HG03571 (cell line): ENCODE measurements around the gene PCDH9.

ENCODE experiments used
- ATAC-seq: cut with Tn5 transposase; IDR thresholded peaks from one replicate; pipeline ENCODE4 v1.9.1; 2021; ENCODE audit not compliant: unreplicated experiment

The PCDH9 gene

GRCh38 chr13:66508153-66508909 lies 721.8 kb downstream of the PCDH9 start:
- no peak for ATAC-seq

- ATAC-seq: no peak
Measured at GRCh38 chr13:66506979-66507378, 723.2 kb downstream of the PCDH9 start.

GRCh38 chr13:66506051-66506777 lies 723.9 kb downstream of the PCDH9 start:
- ATAC-seq: no peak

- ATAC-seq: no peak
Measured at GRCh38 chr13:66503890-66504289, 726.2 kb downstream of the PCDH9 start.

- no peak for ATAC-seq
Measured at GRCh38 chr13:66501181-66501580, 729.0 kb downstream of the PCDH9 start.

GRCh38 chr13:66492479-66492878 lies 737.7 kb downstream of the PCDH9 start:
- peak; percentile 50 for ATAC-seq

GRCh38 chr13:66491251-66491650 lies 738.9 kb downstream of the PCDH9 start:
- ATAC-seq: no peak

GRCh38 chr13:66489586-66489985 lies 740.5 kb downstream of the PCDH9 start:
- no peak for ATAC-seq

- no peak for ATAC-seq
Measured at GRCh38 chr13:66489172-66489571, 741.0 kb downstream of the PCDH9 start.

GRCh38 chr13:66483712-66484111 lies 746.4 kb downstream of the PCDH9 start:
- no peak for ATAC-seq

- no peak for ATAC-seq
Measured at GRCh38 chr13:66482836-66483235, 747.3 kb downstream of the PCDH9 start.

GRCh38 chr13:66477816-66478215 lies 752.3 kb downstream of the PCDH9 start:
- ATAC-seq: no peak

GRCh38 chr13:66475061-66475460 lies 755.1 kb downstream of the PCDH9 start:
- ATAC-seq: no peak

- ATAC-seq: no peak
Measured at GRCh38 chr13:66469745-66470144, 760.4 kb downstream of the PCDH9 start.

GRCh38 chr13:66468656-66469055 lies 761.5 kb downstream of the PCDH9 start:
- no peak for ATAC-seq

- ATAC-seq: no peak
Measured at GRCh38 chr13:66462187-66462586, 767.9 kb downstream of the PCDH9 start.

- no peak for ATAC-seq
Measured at GRCh38 chr13:66461021-66461420, 769.1 kb downstream of the PCDH9 start.

- ATAC-seq: no peak
Measured at GRCh38 chr13:66459634-66460033, 770.5 kb downstream of the PCDH9 start.

GRCh38 chr13:66459143-66459542 lies 771.0 kb downstream of the PCDH9 start:
- ATAC-seq: no peak

- ATAC-seq: no peak
Measured at GRCh38 chr13:66446413-66446812, 783.7 kb downstream of the PCDH9 start.

GRCh38 chr13:66443926-66444325 lies 786.2 kb downstream of the PCDH9 start:
- no peak for ATAC-seq

GRCh38 chr13:66440938-66441337 lies 789.2 kb downstream of the PCDH9 start:
- ATAC-seq: no peak
